ENCODE data around the gene C1RL. TPM values are rescaled to one million over a fixed set of nuclear protein-coding genes. Genes with fewer than 3 reads are reported as not detected.
"Not testable (repeated sequence)": the region's sequence is repeated elsewhere in the genome, so short reads cannot be mapped to it uniquely, and the experiment has no call there.

The C1RL gene
- total RNA-seq, 1 donor from 2014 or later: 26.6 TPM

DNA sequence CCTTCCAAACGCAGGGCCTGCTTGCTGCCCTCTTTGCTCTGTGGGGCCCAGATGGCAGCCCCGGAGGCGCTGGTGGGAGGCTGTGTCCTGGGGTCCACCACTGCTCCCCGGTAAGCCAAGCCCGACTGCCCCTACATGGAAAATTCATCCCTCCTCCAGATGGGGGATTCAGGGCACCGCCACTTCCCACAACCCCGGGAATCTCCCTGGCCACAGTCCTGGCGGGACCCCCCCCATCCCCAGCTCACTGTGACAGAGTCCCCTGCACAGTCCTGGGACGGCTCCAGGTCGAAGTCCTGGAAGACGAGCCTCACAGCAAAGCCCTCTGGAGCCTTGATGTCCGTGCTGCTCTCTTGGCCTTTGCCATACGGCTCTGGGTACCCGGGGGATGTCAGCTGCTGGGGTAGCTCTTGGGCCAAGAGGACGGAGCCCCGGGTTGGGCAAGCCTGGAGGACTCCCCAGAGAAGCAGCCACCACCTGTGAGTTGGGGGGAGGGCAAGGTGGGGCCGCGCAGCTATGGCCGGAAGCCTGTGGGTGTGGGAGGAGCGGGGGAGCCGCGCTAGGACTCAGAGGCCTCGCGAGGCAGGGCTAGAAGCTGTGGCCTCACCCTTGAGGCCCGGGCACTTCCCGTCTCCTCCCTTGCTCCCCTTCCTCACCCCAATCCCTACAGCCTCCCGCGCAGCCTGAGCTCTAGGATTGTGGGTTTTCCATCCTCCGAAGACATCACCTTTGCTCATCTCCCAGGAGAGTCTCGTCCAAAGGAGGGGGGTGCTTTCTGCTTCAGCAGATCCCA is 815 bp downstream of the C1RL start:
- Histone ChIP-seq H3K36me3 (ENCODE audit: control insufficient read depth, insufficient read depth, low read length) (peaks cover 1% of the 10 kb centered on the region), H3K4me3 (ENCODE audit: low read depth, low read length) (peak overlapping the region; percentile 58), H3K27me3 (ENCODE audit: control insufficient read depth, insufficient read depth, low read length) (no peaks in the 10 kb centered on the region)
- peak; percentile 29 for DNase-seq (ENCODE audit: low read depth)
- no peak for TF ChIP-seq CTCF (IDR thresholded peaks at IDR 0.05; ENCODE audit: insufficient read depth, low read length, poor library complexity, severe bottlenecking)

DNA sequence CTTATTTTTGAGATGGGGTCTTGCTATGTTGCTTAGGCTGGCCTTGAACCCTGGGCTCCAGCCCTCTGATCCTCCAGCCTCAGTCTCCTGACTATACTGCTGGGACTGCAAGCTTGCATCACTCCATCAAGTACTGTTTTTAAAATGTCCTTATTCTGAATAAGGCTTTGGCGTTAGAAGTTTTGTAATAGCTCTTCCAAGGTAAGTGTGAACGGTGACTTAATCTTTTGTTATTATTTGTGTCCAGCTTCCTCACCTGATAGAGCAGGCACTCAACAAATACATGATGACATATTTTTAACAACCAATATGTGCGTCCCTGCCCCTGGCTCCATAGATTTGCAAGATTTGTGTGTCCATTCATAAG is 1.4 kb downstream of the C1RL start:
- Histone ChIP-seq H3K36me3 (ENCODE audit: control insufficient read depth, insufficient read depth, low read length) (peaks cover 1% of the 10 kb centered on the region), H3K4me3 (ENCODE audit: low read depth, low read length) (peak overlapping the region; percentile 58), H3K27me3 (ENCODE audit: control insufficient read depth, insufficient read depth, low read length) (no peaks in the 10 kb centered on the region)
- DNase-seq (ENCODE audit: low read depth): no peak
- no peak for TF ChIP-seq CTCF (IDR thresholded peaks at IDR 0.05; ENCODE audit: insufficient read depth, low read length, poor library complexity, severe bottlenecking)

DNA sequence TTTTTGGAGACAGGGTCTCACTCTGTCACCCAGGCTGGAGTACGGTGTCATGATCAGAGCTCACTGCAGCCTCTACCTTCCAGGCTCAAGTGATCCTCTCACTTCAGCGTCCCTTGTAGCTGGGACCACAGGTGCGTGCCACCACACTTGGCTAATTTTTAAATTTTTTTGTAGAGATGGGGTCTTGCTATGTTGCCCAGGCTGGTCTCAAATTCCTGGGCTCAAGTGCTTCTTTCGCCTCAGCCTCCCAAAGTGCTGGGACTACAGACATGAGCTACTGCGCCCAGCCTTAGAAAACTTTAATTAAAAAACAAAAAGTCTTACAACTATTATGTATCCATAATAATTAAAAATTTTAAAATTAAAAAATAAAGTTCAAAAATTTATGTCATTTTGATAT is 1.8 kb downstream of the C1RL start:
- DNase-seq (ENCODE audit: low read depth); H3K36me3 ChIP-seq (ENCODE audit: control insufficient read depth, insufficient read depth, low read length); H3K27me3 ChIP-seq (ENCODE audit: control insufficient read depth, insufficient read depth, low read length); H3K4me3 ChIP-seq (ENCODE audit: low read depth, low read length): not testable (repeated sequence)

- no peak overlapping the region for H3K4me3 ChIP-seq (ENCODE audit: low read depth, low read length)
- no peak for TF ChIP-seq CTCF (IDR thresholded peaks at IDR 0.05; ENCODE audit: insufficient read depth, low read length, poor library complexity, severe bottlenecking)
- no peak for DNase-seq (ENCODE audit: low read depth)
- no peaks in the 10 kb centered on the region for H3K27me3 ChIP-seq (ENCODE audit: control insufficient read depth, insufficient read depth, low read length)
- H3K36me3 ChIP-seq (ENCODE audit: control insufficient read depth, insufficient read depth, low read length): peaks cover 1% of the 10 kb centered on the region
These were observed 2.9 kb downstream of the C1RL start for GRCh38 chr12:7106082-7106481.

GRCh38 chr12:7103837-7104584 is 5.0 kb downstream of the C1RL start:
- Histone ChIP-seq H3K4me3 (ENCODE audit: low read depth, low read length) (no peak overlapping the region), H3K27me3 (ENCODE audit: control insufficient read depth, insufficient read depth, low read length) (no peaks in the 10 kb centered on the region), H3K36me3 (ENCODE audit: control insufficient read depth, insufficient read depth, low read length) (peaks cover 2% of the 10 kb centered on the region)
- DNase-seq (ENCODE audit: low read depth): no peak
- no peak for TF ChIP-seq CTCF (IDR thresholded peaks at IDR 0.05; ENCODE audit: insufficient read depth, low read length, poor library complexity, severe bottlenecking)

- Histone ChIP-seq H3K36me3 (ENCODE audit: control insufficient read depth, insufficient read depth, low read length) (peaks cover 2% of the 10 kb centered on the region), H3K27me3 (ENCODE audit: control insufficient read depth, insufficient read depth, low read length) (no peaks in the 10 kb centered on the region), H3K4me3 (ENCODE audit: low read depth, low read length) (no peak overlapping the region)
- TF ChIP-seq CTCF (IDR thresholded peaks at IDR 0.05; ENCODE audit: insufficient read depth, low read length, poor library complexity, severe bottlenecking): no peak
- no peak for DNase-seq (ENCODE audit: low read depth)
These were observed 6.4 kb downstream of the C1RL start for GRCh38 chr12:7102582-7102981.
